Pancreas (tissue), 10 donors: ENCODE data around the gene EIF4G3. TPM values are rescaled to one million over a fixed set of nuclear protein-coding genes. Genes with fewer than 3 reads are reported as not detected.
A peak's percentile ranks its signal among the peaks of the same experiment; 100 is the strongest.

Source experiments
- ATAC-seq, 4 donors: fragments of 200-7000 bp; cut with Tn5 transposase; one replicate each; pipeline versions ENCODE4 v1.8.0 to v1.9.1; 2020; ENCODE audit warnings: mild to moderate bottlenecking in 4 of 4, moderate library complexity in 4 of 4
- DNase-seq, 6 donors: peaks; one replicate each; pipeline ENCODE4 v3.0.0-alpha.2; 2020
- FAIRE-seq: peaks from 2 replicates; lab custom pipeline; 2012; peaks lifted over from hg19 to GRCh38; lab: Jason Lieb, UNC
- H3K27ac ChIP-seq, 4 donors: fragments of 200-600 bp; sonication (generic); 1 replicate in 3 of 4; 2 replicates in 1 of 4; pipeline versions ENCODE4 v1.5.0 to v1.8.0; 2020
- H3K27me3 ChIP-seq, 4 donors: fragments of 200-600 bp; one replicate each; pipeline ENCODE4 v1.8.0; 2021
- H3K36me3 ChIP-seq, 3 donors: fragments of 200-600 bp; sonication (generic) in 1 of 3; one replicate each; pipeline versions ENCODE4 v1.5.0 to v1.8.0; 2020 to 2021
- H3K4me1 ChIP-seq, 3 donors: fragments of 200-600 bp; one replicate each; pipeline ENCODE4 v1.8.0; 2021
- H3K4me3 ChIP-seq, 4 donors: fragments of 200-600 bp; sonication (generic) in 2 of 4; one replicate each; pipeline versions ENCODE4 v1.5.0 to v1.8.0; 2020 to 2021
- H3K9me3 ChIP-seq, 4 donors: fragments of 200-600 bp; one replicate each; pipeline ENCODE4 v1.8.0; 2021
- CTCF ChIP-seq, 4 donors: fragments of 200-600 bp; sonication (generic) in 3 of 4; IDR thresholded peaks; one replicate each; pipeline versions ENCODE4 v1.5.0 to v1.8.0; 2021; ENCODE audit warnings: antibody characterized with exemption in 4 of 4
- WGBS, 2 donors: extraction: QIAGEN DNeasy Blood & Tissue Kit; methylation state at CpG; one replicate each; pipeline ENCODE4 v1.1.7; 2013; 5-methylcytosine and 5-hydroxymethylcytosine counted together
- intact Hi-C, 3 donors: fragments of 100-400 bp; cut with DNase I; formaldehyde crosslinking; loops; one replicate each; pipeline versions ENCODE4 v1.11.1 to v1.14.2; 2022
- polyA plus RNA-seq, 2 donors: library from polyadenylated mRNA; stranded (reverse); fragments of 200-250 nt; gene quantifications; one replicate each; pipeline ENCODE4 v1.2.3, GENCODE V29; 2013
- total RNA-seq, 6 donors: library from RNA; stranded (reverse); fragmentation: NEBNext Ultra II Directional in 4 of 6; extraction: Animal tissue kit (Norgen Biotek cat#: 25700) in 4 of 6; gene quantifications; one replicate each; pipeline versions ENCODE4 v1.2.1 to v1.2.4, GENCODE V29; 2021 to 2023
- donor health status: healthy with polysubstance abuse.
- donor health status: DM: no; HTN: no; CAD: no; lungs with moderate emphysema.
- donor health status: DM: no; HTN: no; CAD: no.
- donor health status: control.
- donor health status: control.
- donor health status: Bipolar disorder and iron deficiency.
- donor health status: DM: yes; HTN: yes; CAD: no.
- donor health status: DM: no; HTN: no; CAD: no.
- donor health status: DM: no; HTN: no; CAD: no.
- donor health status: DM: yes; HTN: yes; CAD: no.

Gene EIF4G3
- total and polyA plus RNA-seq, 8 donors = 9.6 to 22.7 (median 13.8) TPM

GRCh38 chr1:21077085-21077484 lies 99.6 kb downstream of the EIF4G3 start:
- no peak for TF ChIP-seq CTCF (IDR thresholded peaks at IDR 0.05)
- Histone ChIP-seq H3K27ac (no peak overlapping the region), H3K4me3 (no peak overlapping the region), H3K9me3 (no peaks in the 10 kb centered on the region), H3K27me3 (no peaks in the 10 kb centered on the region), H3K4me1 (no peaks in the 10 kb centered on the region), H3K36me3 (no peaks in the 10 kb centered on the region)
- intact Hi-C loops = no loop called here
- DNase-seq (no peak), FAIRE-seq (no peak), ATAC-seq (peak in 1 of 4 donors; percentile 29)

GRCh38 chr1:21072721-21073120 lies 104.0 kb downstream of the EIF4G3 start:
- no peak for TF ChIP-seq CTCF (IDR thresholded peaks at IDR 0.05)
- H3K4me3 ChIP-seq = no peak overlapping the region
- DNase-seq = no peak
- intact Hi-C loops = no loop called here
- no peaks in the 10 kb centered on the region for H3K27me3 ChIP-seq
- WGBS, 2 donors = 72 to 82% methylated on average over 3 of the region's 3 CpGs
- H3K9me3 ChIP-seq = no peaks in the 10 kb centered on the region
- H3K36me3 ChIP-seq = no peaks in the 10 kb centered on the region
- H3K4me1 ChIP-seq = no peaks in the 10 kb centered on the region
- no peak overlapping the region for H3K27ac ChIP-seq
- no peak for FAIRE-seq
- ATAC-seq = no peak

DNA sequence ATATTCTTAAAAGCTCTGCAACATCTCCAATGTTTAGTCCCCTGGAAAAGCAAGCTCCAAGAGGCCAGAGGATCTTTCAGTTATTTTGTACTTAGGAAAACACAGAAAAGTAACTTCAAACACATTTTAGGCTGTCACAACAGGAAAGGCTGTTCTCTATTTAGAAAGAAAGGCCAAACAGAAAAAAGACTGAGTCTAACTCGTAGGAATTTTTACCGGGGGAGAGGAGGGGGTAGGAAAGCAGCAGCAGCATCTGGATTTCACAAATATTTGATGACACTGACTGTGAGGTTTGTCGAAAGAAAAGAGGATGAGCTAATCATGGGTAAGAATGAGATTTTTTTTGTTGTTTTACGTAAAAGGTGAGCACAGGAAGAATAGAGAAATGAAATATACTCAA lies 107.1 kb downstream of the EIF4G3 start:
- intact Hi-C loops = no loop called here
- no peaks in the 10 kb centered on the region for H3K27me3 ChIP-seq
- H3K27ac ChIP-seq = no peak overlapping the region
- TF ChIP-seq CTCF (IDR thresholded peaks at IDR 0.05) = no peak
- DNase-seq = no peak
- no peak for FAIRE-seq
- H3K36me3 ChIP-seq = no peaks in the 10 kb centered on the region
- no peak overlapping the region for H3K4me3 ChIP-seq
- peak in 1 of 4 donors; percentile 13 for ATAC-seq
- WGBS, 2 donors = 82 to 84% methylated on average over 4 of the region's 4 CpGs
- no peaks in the 10 kb centered on the region for H3K9me3 ChIP-seq
- no peaks in the 10 kb centered on the region for H3K4me1 ChIP-seq

DNA sequence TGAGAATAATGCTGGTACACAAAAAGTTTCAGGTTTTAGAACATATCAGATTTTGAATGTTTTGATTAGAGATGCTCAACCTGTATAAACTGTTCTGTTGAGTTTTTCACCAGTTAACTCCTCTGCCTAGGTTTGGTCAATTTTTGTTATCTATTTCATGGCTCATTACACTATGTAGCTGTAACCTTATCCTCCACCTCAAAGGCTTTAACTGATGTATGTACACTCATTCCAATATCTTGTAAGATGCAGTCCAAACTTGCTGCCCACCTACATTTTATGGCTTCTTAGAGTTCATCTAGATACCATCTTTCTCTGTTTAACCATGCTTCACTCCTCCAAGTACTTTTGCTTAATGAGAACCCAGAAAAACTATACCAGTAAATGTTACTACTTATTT lies 107.8 kb downstream of the EIF4G3 start:
- Histone ChIP-seq H3K27ac (no peak overlapping the region), H3K36me3 (no peaks in the 10 kb centered on the region), H3K9me3 (no peaks in the 10 kb centered on the region), H3K4me1 (no peaks in the 10 kb centered on the region), H3K4me3 (no peak overlapping the region), H3K27me3 (no peaks in the 10 kb centered on the region)
- ATAC-seq (no peak), FAIRE-seq (no peak), DNase-seq (no peak)
- intact Hi-C loops = no loop called here
- TF ChIP-seq CTCF (IDR thresholded peaks at IDR 0.05) = no peak

DNA sequence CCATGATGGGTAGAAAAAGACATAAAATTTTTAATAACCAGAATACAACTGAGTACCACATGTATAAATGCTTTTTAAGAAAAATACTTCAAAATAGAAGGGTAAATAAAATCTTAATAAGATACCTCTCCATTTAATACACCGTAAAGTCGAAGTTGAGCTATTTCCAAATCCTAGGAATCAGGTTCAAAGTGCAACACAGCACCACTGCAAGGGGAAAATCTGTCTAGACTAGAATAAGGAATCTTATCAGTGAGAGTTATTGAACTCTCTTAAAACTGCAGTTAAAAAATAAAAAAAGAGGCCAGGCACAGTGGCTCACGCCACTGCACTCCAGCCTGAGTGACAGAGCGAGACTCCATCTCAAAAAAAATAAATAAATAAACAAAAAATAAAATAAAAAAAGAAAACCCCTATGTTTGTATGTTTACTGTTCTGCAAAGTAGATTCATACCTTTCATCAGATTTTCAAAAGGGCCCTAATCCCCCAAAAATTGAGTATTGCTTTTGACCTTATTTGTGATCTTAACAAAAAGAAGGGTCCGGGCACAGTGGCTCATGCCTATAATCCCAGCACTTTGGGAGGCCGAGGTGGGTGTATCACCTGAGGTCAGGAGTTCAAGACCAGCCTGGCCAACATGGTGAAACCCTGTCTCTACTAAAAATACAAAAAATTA lies 109.0 kb downstream of the EIF4G3 start:
- Histone ChIP-seq H3K36me3 (no peaks in the 10 kb centered on the region), H3K4me3 (no peak overlapping the region), H3K9me3 (no peaks in the 10 kb centered on the region), H3K27me3 (no peaks in the 10 kb centered on the region), H3K4me1 (no peaks in the 10 kb centered on the region), H3K27ac (no peak overlapping the region)
- no peak for ATAC-seq
- FAIRE-seq = no peak
- 74 to 76% methylated on average over 6 of the region's 6 CpGs for WGBS, 2 donors
- intact Hi-C loops = no loop called here
- no peak for DNase-seq
- no peak for TF ChIP-seq CTCF (IDR thresholded peaks at IDR 0.05)
